Measurements from ENCODE around the gene RALY.

Gene RALY

GRCh38 chr20:34016736-34017135, 23.0 kb downstream of the RALY start:
- H3K79me2 ChIP-seq (ENCODE audit: insufficient read depth, low read length), result peaks cover 93% of the 10 kb centered on the region
- TF ChIP-seq EZH2phosphoT487 (IDR thresholded peaks at IDR 0.05; ENCODE audit: borderline replicate concordance) (no peak), CTCF (conservative IDR thresholded peaks at IDR 0.05; ENCODE audit: low read length) (no peak)
- no peak overlapping the region for H2AFZ ChIP-seq (ENCODE audit: low read length)
- no peaks in the 10 kb centered on the region for H3K9me3 ChIP-seq (ENCODE audit: insufficient read depth, low read depth, low read length)
- no peaks in the 10 kb centered on the region for H3F3A ChIP-seq (ENCODE audit: low read depth)
- no peaks in the 10 kb centered on the region for H3K36me3 ChIP-seq (ENCODE audit: insufficient read depth, low read length)
- H3K4me2 ChIP-seq (ENCODE audit: low read depth, low read length, poor library complexity, severe bottlenecking), result no peak overlapping the region
- H3K4me1 ChIP-seq (ENCODE audit: insufficient read depth, low read length, poor library complexity, severe bottlenecking), result peaks cover 3% of the 10 kb centered on the region
- H4K20me1 ChIP-seq (ENCODE audit: insufficient read depth, low read length, poor library complexity, severe bottlenecking), result peaks cover 84% of the 10 kb centered on the region
- no peak overlapping the region for H3K9ac ChIP-seq (ENCODE audit: low read depth, low read length, poor library complexity, severe bottlenecking)
- no peak overlapping the region for H3K4me3 ChIP-seq (ENCODE audit: low read length, poor library complexity, severe bottlenecking)
- no peaks in the 10 kb centered on the region for H3K9me2 ChIP-seq (replicated peaks; ENCODE audit: low read depth, low read length)
- H3K27me3 ChIP-seq (ENCODE audit: insufficient read depth, low read length, poor library complexity, severe bottlenecking), result no peaks in the 10 kb centered on the region

- Histone ChIP-seq H3K79me2 (ENCODE audit: insufficient read depth, low read length) (peaks cover 90% of the 10 kb centered on the region), H3K36me3 (ENCODE audit: insufficient read depth, low read length) (peaks cover 2% of the 10 kb centered on the region; the same call in 1 of the 2 replicates), H3K4me2 (ENCODE audit: low read depth, low read length, poor library complexity, severe bottlenecking) (no peak overlapping the region), H3K9ac (ENCODE audit: low read depth, low read length, poor library complexity, severe bottlenecking) (no peak overlapping the region), H4K20me1 (ENCODE audit: insufficient read depth, low read length, poor library complexity, severe bottlenecking) (peaks cover 84% of the 10 kb centered on the region), H3F3A (ENCODE audit: low read depth) (no peaks in the 10 kb centered on the region), H3K9me3 (ENCODE audit: insufficient read depth, low read depth, low read length) (no peaks in the 10 kb centered on the region), H3K27me3 (ENCODE audit: insufficient read depth, low read length, poor library complexity, severe bottlenecking) (no peaks in the 10 kb centered on the region), H2AFZ (ENCODE audit: low read length) (no peak overlapping the region), H3K4me3 (ENCODE audit: low read length, poor library complexity, severe bottlenecking) (no peak overlapping the region), H3K4me1 (ENCODE audit: insufficient read depth, low read length, poor library complexity, severe bottlenecking) (peaks cover 3% of the 10 kb centered on the region), H3K9me2 (replicated peaks; ENCODE audit: low read depth, low read length) (no peaks in the 10 kb centered on the region)
- TF ChIP-seq CTCF (conservative IDR thresholded peaks at IDR 0.05; ENCODE audit: low read length) (no peak), EZH2phosphoT487 (IDR thresholded peaks at IDR 0.05; ENCODE audit: borderline replicate concordance) (no peak)
Observed at GRCh38 chr20:34017610-34018009, 23.9 kb downstream of the RALY start.

- H3K4me2 ChIP-seq (ENCODE audit: low read depth, low read length, poor library complexity, severe bottlenecking), result no peak overlapping the region
- no peaks in the 10 kb centered on the region for H3K9me3 ChIP-seq (ENCODE audit: insufficient read depth, low read depth, low read length)
- H3K9ac ChIP-seq (ENCODE audit: low read depth, low read length, poor library complexity, severe bottlenecking), result no peak overlapping the region
- TF ChIP-seq CTCF (conservative IDR thresholded peaks at IDR 0.05; ENCODE audit: low read length) (no peak), EZH2phosphoT487 (IDR thresholded peaks at IDR 0.05; ENCODE audit: borderline replicate concordance) (no peak)
- H3K79me2 ChIP-seq (ENCODE audit: insufficient read depth, low read length), result peaks cover 90% of the 10 kb centered on the region
- no peak overlapping the region for H3K4me3 ChIP-seq (ENCODE audit: low read length, poor library complexity, severe bottlenecking)
- H3K27me3 ChIP-seq (ENCODE audit: insufficient read depth, low read length, poor library complexity, severe bottlenecking), result no peaks in the 10 kb centered on the region
- no peaks in the 10 kb centered on the region for H3K9me2 ChIP-seq (replicated peaks; ENCODE audit: low read depth, low read length)
- H3K36me3 ChIP-seq (ENCODE audit: insufficient read depth, low read length), result peaks cover 7% of the 10 kb centered on the region; the same call in 1 of the 2 replicates
- peaks cover 3% of the 10 kb centered on the region for H3K4me1 ChIP-seq (ENCODE audit: insufficient read depth, low read length, poor library complexity, severe bottlenecking)
- no peak overlapping the region for H2AFZ ChIP-seq (ENCODE audit: low read length)
- peaks cover 84% of the 10 kb centered on the region for H4K20me1 ChIP-seq (ENCODE audit: insufficient read depth, low read length, poor library complexity, severe bottlenecking)
- no peaks in the 10 kb centered on the region for H3F3A ChIP-seq (ENCODE audit: low read depth)
Observed at GRCh38 chr20:34018166-34018565, 24.5 kb downstream of the RALY start.

Measured in Loucy (cell line).